Keratinocyte (primary cell): ENCODE results near the gene AFAP1L2.

Source experiments
- CTCF ChIP-seq, 3 experiments: IDR thresholded peaks in 1 of 3; conservative IDR thresholded peaks in 1 of 3; optimal IDR thresholded peaks in 1 of 3; 2 replicates in 2 of 3; 3 replicates in 1 of 3; pipeline versions ENCODE3 to v1.5.1; 2011; ENCODE audit warnings: low read length in 3 of 3, mild to moderate bottlenecking in 3 of 3, moderate library complexity in 2 of 3, control low read depth in 1 of 3, inconsistent platforms in 1 of 3; ENCODE audit not compliant: insufficient read depth in 2 of 3; ENCODE audit errors: extremely low read depth in 1 of 3
- EZH2 ChIP-seq: IDR thresholded peaks from one replicate; pipeline ENCODE4 v1.6.1; 2012; ENCODE audit warnings: inconsistent platforms, mild to moderate bottlenecking, low read length, moderate library complexity

- TF ChIP-seq CTCF (optimal IDR thresholded peaks at IDR 0.05 in 1 of 3, IDR thresholded peaks at IDR 0.05 in 1 of 3, conservative IDR thresholded peaks at IDR 0.05 in 1 of 3; ENCODE audit: extremely low read depth in 1 of 3, insufficient read depth in 2 of 3, low read length in 3 of 3) (no peak), EZH2 (no peak)
These were observed 4.0 kb upstream of the AFAP1L2 start for GRCh38 chr10:114408112-114408967.
